ENCODE measurements around the gene CADM3.

The CADM3 gene

GRCh38 chr1:159152031-159152430 is 19.4 kb upstream of the CADM3 start:
- no peak overlapping the region for H3K9ac ChIP-seq (ENCODE audit: low read length)
- no peaks in the 10 kb centered on the region for H3K27me3 ChIP-seq (ENCODE audit: control insufficient read depth in 1 of 2, insufficient read depth in 2 of 2, low read length in 2 of 2)
- no peak overlapping the region for H3K27ac ChIP-seq (ENCODE audit: low read depth, low read length)
- H3K4me3 ChIP-seq (ENCODE audit: low read depth in 1 of 2, low read length in 2 of 2) = no peak overlapping the region
- no peaks in the 10 kb centered on the region for H3K4me1 ChIP-seq (ENCODE audit: insufficient read depth, low read length)
- H3K9me3 ChIP-seq (ENCODE audit: low read length) = no peaks in the 10 kb centered on the region
- no peaks in the 10 kb centered on the region for H3K36me3 ChIP-seq (ENCODE audit: insufficient read depth, low read length)

- H3K4me3 ChIP-seq (ENCODE audit: low read depth in 1 of 2, low read length in 2 of 2) = no peak overlapping the region
- H3K9ac ChIP-seq (ENCODE audit: low read length) = no peak overlapping the region
- H3K9me3 ChIP-seq (ENCODE audit: low read length) = no peaks in the 10 kb centered on the region
- peaks cover 14% of the 10 kb centered on the region for H3K4me1 ChIP-seq (ENCODE audit: insufficient read depth, low read length)
- no peaks in the 10 kb centered on the region for H3K27me3 ChIP-seq (ENCODE audit: control insufficient read depth in 1 of 2, insufficient read depth in 2 of 2, low read length in 2 of 2)
- H3K36me3 ChIP-seq (ENCODE audit: insufficient read depth, low read length) = no peaks in the 10 kb centered on the region
- H3K27ac ChIP-seq (ENCODE audit: low read depth, low read length) = peak overlapping the region; percentile 35
These were observed 10.3 kb upstream of the CADM3 start for GRCh38 chr1:159161001-159161718.

DNA sequence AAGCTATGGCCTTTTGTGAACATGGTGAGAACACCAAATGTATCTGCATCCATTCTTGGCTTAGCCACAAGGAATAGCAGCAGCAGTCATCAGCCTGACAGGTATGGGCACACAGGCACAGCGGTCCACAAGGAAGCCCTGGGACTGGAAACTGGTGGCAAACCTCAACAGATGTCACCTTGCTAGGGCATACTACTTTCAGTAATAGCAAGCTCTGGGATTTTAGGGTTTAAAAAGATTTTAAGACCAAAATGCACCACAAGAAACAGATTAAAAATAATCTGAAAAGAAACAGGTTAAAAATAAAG is 9.7 kb upstream of the CADM3 start:
- H3K4me1 ChIP-seq (ENCODE audit: insufficient read depth, low read length) = peaks cover 14% of the 10 kb centered on the region
- H3K9me3 ChIP-seq (ENCODE audit: low read length) = no peaks in the 10 kb centered on the region
- no peak overlapping the region for H3K9ac ChIP-seq (ENCODE audit: low read length)
- no peak overlapping the region for H3K27ac ChIP-seq (ENCODE audit: low read depth, low read length)
- no peaks in the 10 kb centered on the region for H3K27me3 ChIP-seq (ENCODE audit: control insufficient read depth in 1 of 2, insufficient read depth in 2 of 2, low read length in 2 of 2)
- H3K36me3 ChIP-seq (ENCODE audit: insufficient read depth, low read length) = no peaks in the 10 kb centered on the region
- H3K4me3 ChIP-seq (ENCODE audit: low read depth in 1 of 2, low read length in 2 of 2) = no peak overlapping the region

DNA sequence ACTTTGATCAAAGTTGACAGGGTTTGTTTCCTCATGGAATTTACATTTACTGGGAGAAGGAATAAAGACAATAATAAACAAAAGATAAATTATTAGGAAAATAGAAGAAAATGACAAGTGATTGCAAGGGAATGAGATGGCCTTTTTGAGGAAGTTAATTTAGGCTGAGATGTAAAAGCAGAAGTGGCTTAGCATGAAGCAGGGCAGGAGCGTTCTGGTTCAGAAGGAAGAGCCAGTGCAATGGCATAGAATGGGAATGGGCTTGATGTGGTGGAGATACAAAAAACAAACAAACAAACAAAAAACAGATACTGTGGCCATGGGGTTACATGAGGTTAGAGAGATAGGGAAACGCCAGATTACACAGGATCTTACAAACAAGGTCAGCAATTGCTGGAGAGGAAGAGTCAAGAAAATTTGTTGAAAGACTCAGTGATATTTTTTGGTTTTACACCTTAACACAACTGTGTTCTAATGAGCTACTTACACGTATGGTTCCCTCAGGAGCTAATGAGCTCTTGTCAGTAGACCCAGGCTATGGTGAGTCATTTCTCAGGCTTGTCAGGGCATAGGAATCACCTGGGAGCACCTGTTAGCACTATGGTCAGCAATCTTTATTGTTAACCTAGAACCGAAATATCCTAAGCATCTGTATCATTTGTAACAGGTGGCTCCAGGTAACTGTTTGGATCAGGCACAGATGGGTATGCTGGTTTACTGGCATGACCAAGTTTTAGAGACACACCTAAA is 8.7 kb upstream of the CADM3 start:
- no peaks in the 10 kb centered on the region for H3K9me3 ChIP-seq (ENCODE audit: low read length)
- H3K27me3 ChIP-seq (ENCODE audit: control insufficient read depth in 1 of 2, insufficient read depth in 2 of 2, low read length in 2 of 2) = no peaks in the 10 kb centered on the region
- H3K4me3 ChIP-seq (ENCODE audit: low read depth in 1 of 2, low read length in 2 of 2) = no peak overlapping the region
- H3K9ac ChIP-seq (ENCODE audit: low read length) = no peak overlapping the region
- no peak overlapping the region for H3K27ac ChIP-seq (ENCODE audit: low read depth, low read length)
- H3K4me1 ChIP-seq (ENCODE audit: insufficient read depth, low read length) = peaks cover 14% of the 10 kb centered on the region
- no peaks in the 10 kb centered on the region for H3K36me3 ChIP-seq (ENCODE audit: insufficient read depth, low read length)

GRCh38 chr1:159163614-159164228 is 7.7 kb upstream of the CADM3 start:
- Histone ChIP-seq H3K4me1 (ENCODE audit: insufficient read depth, low read length) (peaks cover 14% of the 10 kb centered on the region), H3K4me3 (ENCODE audit: low read depth in 1 of 2, low read length in 2 of 2) (no peak overlapping the region), H3K36me3 (ENCODE audit: insufficient read depth, low read length) (no peaks in the 10 kb centered on the region), H3K9me3 (ENCODE audit: low read length) (no peaks in the 10 kb centered on the region), H3K9ac (ENCODE audit: low read length) (no peak overlapping the region), H3K27me3 (ENCODE audit: control insufficient read depth in 1 of 2, insufficient read depth in 2 of 2, low read length in 2 of 2) (no peaks in the 10 kb centered on the region), H3K27ac (ENCODE audit: low read depth, low read length) (no peak overlapping the region)

- no peak overlapping the region for H3K9ac ChIP-seq (ENCODE audit: low read length)
- H3K36me3 ChIP-seq (ENCODE audit: insufficient read depth, low read length) = no peaks in the 10 kb centered on the region
- no peaks in the 10 kb centered on the region for H3K4me1 ChIP-seq (ENCODE audit: insufficient read depth, low read length)
- peaks cover 7 to 24% of the 10 kb centered on the region in 2 donors for H3K27me3 ChIP-seq (ENCODE audit: control insufficient read depth in 1 of 2, insufficient read depth in 2 of 2, low read length in 2 of 2)
- H3K9me3 ChIP-seq (ENCODE audit: low read length) = no peaks in the 10 kb centered on the region
- H3K4me3 ChIP-seq (ENCODE audit: low read depth in 1 of 2, low read length in 2 of 2) = no peak overlapping the region
- H3K27ac ChIP-seq (ENCODE audit: low read depth, low read length) = no peak overlapping the region
These were observed 3.4 kb upstream of the CADM3 start for GRCh38 chr1:159168043-159168442.

DNA sequence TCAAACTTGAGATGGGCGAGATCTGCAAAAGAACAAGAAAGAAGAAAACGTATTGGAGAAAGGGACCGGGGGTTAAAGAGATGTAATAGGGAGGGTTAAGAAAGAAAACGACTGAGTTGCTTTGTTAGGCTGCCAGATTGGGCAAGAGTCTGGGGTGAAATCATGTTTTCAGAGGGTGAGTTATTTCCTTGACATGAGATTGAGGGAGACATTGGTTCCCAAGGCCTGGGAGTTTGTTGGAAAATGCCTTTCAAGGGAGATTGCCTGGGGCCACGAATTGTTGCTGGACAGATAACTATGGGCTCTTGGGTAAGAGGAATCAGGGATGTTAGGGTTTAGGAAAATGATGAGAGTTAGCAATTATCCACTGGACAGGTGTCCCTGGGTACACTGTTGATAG is 776 bp upstream of the CADM3 start:
- H3K36me3 ChIP-seq (ENCODE audit: insufficient read depth, low read length) = no peaks in the 10 kb centered on the region
- H3K4me3 ChIP-seq (ENCODE audit: low read depth in 1 of 2, low read length in 2 of 2) = no peak overlapping the region
- H3K9me3 ChIP-seq (ENCODE audit: low read length) = no peaks in the 10 kb centered on the region
- peaks cover 14 to 24% of the 10 kb centered on the region in 2 donors for H3K27me3 ChIP-seq (ENCODE audit: control insufficient read depth in 1 of 2, insufficient read depth in 2 of 2, low read length in 2 of 2)
- no peak overlapping the region for H3K27ac ChIP-seq (ENCODE audit: low read depth, low read length)
- no peaks in the 10 kb centered on the region for H3K4me1 ChIP-seq (ENCODE audit: insufficient read depth, low read length)
- no peak overlapping the region for H3K9ac ChIP-seq (ENCODE audit: low read length)

DNA sequence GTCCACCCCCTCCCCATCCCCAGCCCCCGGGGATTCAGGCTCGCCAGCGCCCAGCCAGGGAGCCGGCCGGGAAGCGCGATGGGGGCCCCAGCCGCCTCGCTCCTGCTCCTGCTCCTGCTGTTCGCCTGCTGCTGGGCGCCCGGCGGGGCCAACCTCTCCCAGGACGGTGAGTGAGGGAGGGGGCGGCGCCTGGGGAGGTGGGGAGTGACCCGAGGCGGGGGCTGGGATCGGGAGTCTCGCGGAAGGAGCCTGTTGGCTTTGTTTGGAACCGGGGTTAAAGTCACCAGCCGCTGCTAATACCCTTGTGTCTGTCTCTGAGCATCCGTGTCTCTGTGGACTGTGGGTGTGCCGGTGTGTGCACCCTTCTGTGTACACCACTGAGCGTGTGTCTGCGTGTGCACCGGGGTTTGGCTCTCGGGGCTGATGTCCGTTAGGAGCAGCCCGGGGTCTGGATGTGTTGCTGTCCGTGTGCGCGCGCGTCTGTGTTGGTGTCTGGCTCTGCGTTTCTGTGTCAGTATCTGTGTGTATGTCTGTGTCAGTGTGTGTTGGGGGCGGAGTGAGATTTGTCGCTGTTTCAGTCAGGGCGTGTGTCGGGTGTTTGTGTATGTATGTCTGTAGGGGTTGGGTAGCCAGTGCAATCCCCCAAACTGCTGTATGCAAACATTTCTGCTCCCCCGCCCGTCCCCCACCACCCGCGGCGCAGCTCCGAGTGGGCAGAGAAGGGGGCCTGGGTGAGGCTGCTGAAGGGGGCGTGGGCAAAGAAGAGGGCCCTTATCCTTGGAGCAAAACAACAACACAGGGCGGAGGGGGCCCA is 480 bp downstream of the CADM3 start:
- H3K36me3 ChIP-seq (ENCODE audit: insufficient read depth, low read length) = no peaks in the 10 kb centered on the region
- peak overlapping the region; percentile 11 to 51 for H3K4me3 ChIP-seq (ENCODE audit: low read depth in 1 of 2, low read length in 2 of 2)
- H3K9me3 ChIP-seq (ENCODE audit: low read length) = no peaks in the 10 kb centered on the region
- H3K27ac ChIP-seq (ENCODE audit: low read depth, low read length) = no peak overlapping the region
- no peak overlapping the region for H3K9ac ChIP-seq (ENCODE audit: low read length)
- no peaks in the 10 kb centered on the region for H3K4me1 ChIP-seq (ENCODE audit: insufficient read depth, low read length)
- H3K27me3 ChIP-seq (ENCODE audit: control insufficient read depth in 1 of 2, insufficient read depth in 2 of 2, low read length in 2 of 2) = peaks cover 14 to 24% of the 10 kb centered on the region in 2 donors

DNA sequence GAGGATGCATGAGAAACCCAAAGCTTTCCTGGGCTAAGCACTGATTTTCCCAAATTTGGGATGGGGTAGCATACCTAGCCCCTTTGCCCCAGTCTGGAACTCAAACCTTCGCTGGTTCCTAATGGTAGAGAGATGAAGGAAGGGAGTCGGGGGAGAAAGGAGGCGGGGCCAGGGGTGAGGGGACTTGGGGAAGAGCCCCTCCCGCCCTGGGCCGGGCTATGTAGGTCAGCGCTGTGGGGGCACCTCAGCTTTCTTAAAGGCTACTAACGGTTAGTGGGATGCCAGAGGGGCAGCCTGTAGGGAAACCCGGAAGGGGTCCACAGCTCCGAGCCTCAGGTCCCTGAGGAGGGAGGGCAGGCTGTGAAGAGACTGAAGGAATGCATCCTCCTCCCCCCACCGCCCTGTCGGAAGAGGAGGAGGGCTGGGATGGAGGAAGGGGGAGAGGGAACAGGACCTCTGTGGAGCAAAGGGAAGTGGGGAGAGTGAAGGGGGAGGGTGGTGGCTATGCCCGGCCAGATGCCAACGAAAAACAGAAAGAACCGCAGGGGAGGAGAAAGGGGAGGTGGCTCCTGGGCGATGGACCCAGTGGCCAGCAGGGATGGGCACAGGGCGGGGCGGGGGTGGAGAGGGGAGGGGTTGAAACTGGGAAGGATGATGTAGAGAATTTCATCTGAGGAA is 1.3 kb downstream of the CADM3 start:
- no peaks in the 10 kb centered on the region for H3K9me3 ChIP-seq (ENCODE audit: low read length)
- H3K4me3 ChIP-seq (ENCODE audit: low read depth in 1 of 2, low read length in 2 of 2) = peak overlapping the region in 1 of 2 donors; percentile 51
- H3K27me3 ChIP-seq (ENCODE audit: control insufficient read depth in 1 of 2, insufficient read depth in 2 of 2, low read length in 2 of 2) = peaks cover 14 to 24% of the 10 kb centered on the region in 2 donors
- no peaks in the 10 kb centered on the region for H3K4me1 ChIP-seq (ENCODE audit: insufficient read depth, low read length)
- no peak overlapping the region for H3K27ac ChIP-seq (ENCODE audit: low read depth, low read length)
- no peak overlapping the region for H3K9ac ChIP-seq (ENCODE audit: low read length)
- H3K36me3 ChIP-seq (ENCODE audit: insufficient read depth, low read length) = no peaks in the 10 kb centered on the region

GRCh38 chr1:159173320-159173719 is 1.9 kb downstream of the CADM3 start:
- Histone ChIP-seq H3K36me3 (ENCODE audit: insufficient read depth, low read length) (no peaks in the 10 kb centered on the region), H3K4me1 (ENCODE audit: insufficient read depth, low read length) (no peaks in the 10 kb centered on the region), H3K27ac (ENCODE audit: low read depth, low read length) (no peak overlapping the region), H3K9me3 (ENCODE audit: low read length) (no peaks in the 10 kb centered on the region), H3K27me3 (ENCODE audit: control insufficient read depth in 1 of 2, insufficient read depth in 2 of 2, low read length in 2 of 2) (peaks cover 14 to 24% of the 10 kb centered on the region in 2 donors), H3K9ac (ENCODE audit: low read length) (no peak overlapping the region), H3K4me3 (ENCODE audit: low read depth in 1 of 2, low read length in 2 of 2) (no peak overlapping the region)

DNA sequence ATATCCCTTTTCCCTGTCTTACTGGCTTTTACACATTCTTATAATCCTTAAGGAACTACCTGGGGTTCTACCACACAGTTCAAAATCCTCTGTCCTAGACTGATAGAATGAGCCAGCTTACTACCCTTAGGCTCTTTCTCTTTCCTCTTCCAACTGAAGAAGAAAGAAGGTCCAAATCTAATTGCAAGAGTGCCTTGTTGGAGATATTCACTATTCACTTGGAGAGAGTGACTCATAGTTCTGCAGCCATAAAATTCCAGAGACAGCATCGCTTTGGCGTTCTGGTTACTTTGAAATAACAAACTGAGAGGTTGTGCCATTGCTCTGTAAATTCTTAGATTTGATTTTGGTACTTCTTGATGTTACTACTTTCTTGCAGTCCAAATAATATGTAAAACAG is 4.2 kb downstream of the CADM3 start:
- H3K36me3 ChIP-seq (ENCODE audit: insufficient read depth, low read length) = no peaks in the 10 kb centered on the region
- H3K27ac ChIP-seq (ENCODE audit: low read depth, low read length) = no peak overlapping the region
- no peak overlapping the region for H3K9ac ChIP-seq (ENCODE audit: low read length)
- no peaks in the 10 kb centered on the region for H3K4me1 ChIP-seq (ENCODE audit: insufficient read depth, low read length)
- no peak overlapping the region for H3K4me3 ChIP-seq (ENCODE audit: low read depth in 1 of 2, low read length in 2 of 2)
- H3K27me3 ChIP-seq (ENCODE audit: control insufficient read depth in 1 of 2, insufficient read depth in 2 of 2, low read length in 2 of 2) = peaks cover 12 to 24% of the 10 kb centered on the region in 2 donors
- H3K9me3 ChIP-seq (ENCODE audit: low read length) = no peaks in the 10 kb centered on the region
